CD4-positive, alpha-beta T cell treated with Interleukin-12 subunit alpha and Interleukin-12 subunit beta, for 1 hour (primary cell): ENCODE results near the gene PARP12.

Source experiments
- DNase-seq: peaks from one replicate; pipeline ENCODE4 v3.0.0-alpha.2; 2020

Gene PARP12

GRCh38 chr7:140008755-140009610 is 53.8 kb downstream of the PARP12 start:
- no peak for DNase-seq

- DNase-seq, result no peak
These were observed 55.6 kb downstream of the PARP12 start for GRCh38 chr7:140007051-140007690.

GRCh38 chr7:140006600-140006999 is 56.2 kb downstream of the PARP12 start:
- no peak for DNase-seq

GRCh38 chr7:140005754-140006503 is 56.8 kb downstream of the PARP12 start:
- no peak for DNase-seq

- DNase-seq, result no peak
These were observed 57.4 kb downstream of the PARP12 start for GRCh38 chr7:140005341-140005740.

GRCh38 chr7:140004672-140005071 is 58.1 kb downstream of the PARP12 start:
- DNase-seq, result no peak

- peak; percentile 47 for DNase-seq
These were observed 58.8 kb downstream of the PARP12 start for GRCh38 chr7:140003913-140004382.

- DNase-seq, result no peak
These were observed 62.0 kb downstream of the PARP12 start for GRCh38 chr7:140000666-140001268.

GRCh38 chr7:139999516-139999915 is 63.2 kb downstream of the PARP12 start:
- DNase-seq, result no peak

- no peak for DNase-seq
These were observed 64.2 kb downstream of the PARP12 start for GRCh38 chr7:139998572-139998971.

- DNase-seq, result no peak
These were observed 67.5 kb downstream of the PARP12 start for GRCh38 chr7:139995017-139995915.

GRCh38 chr7:139994356-139994755 is 68.4 kb downstream of the PARP12 start:
- no peak for DNase-seq

- DNase-seq, result no peak
These were observed 69.2 kb downstream of the PARP12 start for GRCh38 chr7:139993592-139993991.

- no peak for DNase-seq
These were observed 69.6 kb downstream of the PARP12 start for GRCh38 chr7:139993169-139993568.

GRCh38 chr7:139992353-139993044 is 70.3 kb downstream of the PARP12 start:
- no peak for DNase-seq

- DNase-seq, result no peak
These were observed 70.8 kb downstream of the PARP12 start for GRCh38 chr7:139991911-139992310.

GRCh38 chr7:139991269-139991666 is 71.5 kb downstream of the PARP12 start:
- no peak for DNase-seq

GRCh38 chr7:139990571-139991268 is 72.0 kb downstream of the PARP12 start:
- no peak for DNase-seq

- DNase-seq, result no peak
These were observed 72.6 kb downstream of the PARP12 start for GRCh38 chr7:139990142-139990535.

GRCh38 chr7:139989366-139990141 is 73.2 kb downstream of the PARP12 start:
- no peak for DNase-seq
